OCI-LY1 (cell line): Measurements from ENCODE around the gene USP5.

Experiments used
- H2AFZ ChIP-seq: fragments of 200-600 bp; sonication (generic), shearing (Covaris generic); 2 replicates; pipeline ENCODE4 v1.6.0; 2014; ENCODE audit warnings: antibody characterized with exemption, mild to moderate bottlenecking, low read length
- H3F3A ChIP-seq: fragments of 200-600 bp; sonication (generic), shearing (Covaris generic); 2 replicates; pipeline ENCODE4 v1.6.0; 2014; ENCODE audit warnings: mild to moderate bottlenecking, antibody characterized with exemption, low read length, moderate library complexity; ENCODE audit not compliant: insufficient read depth
- H3K27ac ChIP-seq: fragments of 200-600 bp; sonication (generic); 2 replicates; pipeline ENCODE4 v1.5.1; 2014; ENCODE audit warnings: low read length, mixed run types, mild to moderate bottlenecking, low read depth; ENCODE audit not compliant: poor library complexity, severe bottlenecking
- H3K27me3 ChIP-seq: fragments of 200-600 bp; sonication (generic); 2 replicates; pipeline ENCODE4 v1.6.0; 2014; ENCODE audit warnings: antibody characterized with exemption, mild to moderate bottlenecking, low read length, moderate library complexity; ENCODE audit not compliant: insufficient read depth
- H3K36me3 ChIP-seq: fragments of 200-600 bp; sonication (generic); 2 replicates; pipeline ENCODE4 v1.6.1; 2014; ENCODE audit warnings: mild to moderate bottlenecking, antibody characterized with exemption, low read length, moderate library complexity, mixed read lengths; ENCODE audit not compliant: insufficient read depth
- H3K4me1 ChIP-seq: fragments of 200-600 bp; sonication (generic); 2 replicates; pipeline ENCODE4 v1.5.1; 2014; ENCODE audit warnings: mild to moderate bottlenecking, low read length, moderate library complexity; ENCODE audit not compliant: insufficient read depth, severe bottlenecking
- H3K4me2 ChIP-seq: fragments of 200-600 bp; sonication (generic), shearing (Covaris generic); 2 replicates; pipeline ENCODE4 v1.6.1; 2014; ENCODE audit warnings: low read length
- H3K4me3 ChIP-seq: fragments of 200-600 bp; sonication (generic); 2 replicates; pipeline ENCODE4 v1.5.1; 2014; ENCODE audit warnings: low read length, low read depth, mild to moderate bottlenecking, mixed read lengths; ENCODE audit not compliant: poor library complexity, severe bottlenecking
- H3K79me2 ChIP-seq: fragments of 200-600 bp; shearing (Covaris generic); 2 replicates; pipeline ENCODE4 v1.6.1; 2016; ENCODE audit warnings: mixed run types, low read length, mixed read lengths; ENCODE audit not compliant: insufficient read depth
- H3K9ac ChIP-seq: fragments of 200-600 bp; sonication (generic), shearing (Covaris generic); 2 replicates; pipeline ENCODE4 v1.6.1; 2014; ENCODE audit warnings: mild to moderate bottlenecking, low read length, mixed read lengths
- H3K9me2 ChIP-seq: fragments of 200-600 bp; sonication (generic), shearing (Covaris generic); 2 replicates; pipeline ENCODE4 v1.6.1; 2014; ENCODE audit warnings: low read depth, mild to moderate bottlenecking, low read length, mixed read lengths
- H3K9me3 ChIP-seq: fragments of 200-600 bp; shearing (Covaris generic); 2 replicates; pipeline ENCODE4 v1.6.1; 2014; ENCODE audit warnings: low read length, mixed read lengths
- H4K20me1 ChIP-seq: fragments of 200-600 bp; sonication (generic), shearing (Covaris generic); 2 replicates; pipeline ENCODE4 v1.6.0; 2016; ENCODE audit warnings: mild to moderate bottlenecking, low read length; ENCODE audit not compliant: insufficient read depth
- CTCF ChIP-seq: fragments of 200-600 bp; sonication (generic), shearing (Covaris generic); IDR thresholded peaks from 2 replicates; pipeline ENCODE4 v1.5.1; 2017; ENCODE audit warnings: mild to moderate bottlenecking, antibody characterized with exemption, low read length, moderate library complexity, mixed read lengths
- EZH2 ChIP-seq: fragments of 200-600 bp; sonication (generic), shearing (Covaris generic); IDR thresholded peaks from 2 replicates; pipeline ENCODE4 v1.8.0; 2017; ENCODE audit warnings: borderline replicate concordance, mixed run types, mild to moderate bottlenecking, antibody characterized with exemption, low read length, moderate library complexity, mixed read lengths

Gene USP5

GRCh38 chr12:6860942-6861341, 9.0 kb downstream of the USP5 start:
- H3K27ac ChIP-seq = no peak overlapping the region
- H3K4me1 ChIP-seq = no peaks in the 10 kb centered on the region
- H3K27me3 ChIP-seq = no peaks in the 10 kb centered on the region
- no peak overlapping the region for H3K4me2 ChIP-seq
- H3K9me3 ChIP-seq = no peaks in the 10 kb centered on the region
- no peaks in the 10 kb centered on the region for H3K9me2 ChIP-seq
- H4K20me1 ChIP-seq = no peaks in the 10 kb centered on the region
- peaks cover 95% of the 10 kb centered on the region for H3K36me3 ChIP-seq
- no peak overlapping the region for H3K9ac ChIP-seq
- H3K79me2 ChIP-seq = no peaks in the 10 kb centered on the region
- no peak overlapping the region for H3K4me3 ChIP-seq
- no peaks in the 10 kb centered on the region for H3F3A ChIP-seq
- TF ChIP-seq CTCF (no peak), EZH2 (no peak)
- H2AFZ ChIP-seq = no peak overlapping the region

- Histone ChIP-seq H3K4me3 (no peak overlapping the region), H3K9me2 (no peaks in the 10 kb centered on the region), H2AFZ (no peak overlapping the region), H3K27ac (no peak overlapping the region), H3K9ac (no peak overlapping the region), H3K36me3 (peaks cover 92% of the 10 kb centered on the region), H4K20me1 (no peaks in the 10 kb centered on the region), H3K79me2 (no peaks in the 10 kb centered on the region), H3K9me3 (no peaks in the 10 kb centered on the region), H3K4me1 (peaks cover 1% of the 10 kb centered on the region), H3F3A (no peaks in the 10 kb centered on the region), H3K4me2 (no peak overlapping the region), H3K27me3 (no peaks in the 10 kb centered on the region)
- TF ChIP-seq CTCF (no peak), EZH2 (no peak)
Observed at GRCh38 chr12:6861391-6861790, 9.4 kb downstream of the USP5 start.

GRCh38 chr12:6863033-6863432, 11.1 kb downstream of the USP5 start:
- no peak overlapping the region for H3K9ac ChIP-seq
- peaks cover 4% of the 10 kb centered on the region; the same call in 1 of the 2 replicates for H3F3A ChIP-seq
- no peak overlapping the region for H2AFZ ChIP-seq
- no peaks in the 10 kb centered on the region for H3K27me3 ChIP-seq
- no peak overlapping the region for H3K27ac ChIP-seq
- H3K4me1 ChIP-seq = peaks cover 9% of the 10 kb centered on the region
- no peaks in the 10 kb centered on the region for H4K20me1 ChIP-seq
- H3K4me2 ChIP-seq = no peak overlapping the region
- no peaks in the 10 kb centered on the region for H3K9me2 ChIP-seq
- no peak overlapping the region for H3K4me3 ChIP-seq
- no peaks in the 10 kb centered on the region for H3K9me3 ChIP-seq
- TF ChIP-seq EZH2 (no peak), CTCF (no peak)
- H3K36me3 ChIP-seq = peaks cover 80% of the 10 kb centered on the region
- peaks cover 1% of the 10 kb centered on the region for H3K79me2 ChIP-seq
